Germinal center (tissue), 1 donor: ENCODE measurements around the gene IPO11.
"Not testable (repeated sequence)": the region's sequence is repeated elsewhere in the genome, so short reads cannot be mapped to it uniquely, and the experiment has no call there.

Experiments used
- DNase-seq: peaks from one replicate; pipeline ENCODE4 v3.0.0; 2012; ENCODE audit warnings: mixed read lengths, low spot score

IPO11 gene

GRCh38 chr5:62603934-62604333, 191.4 kb downstream of the IPO11 start:
- DNase-seq, result no peak

DNA sequence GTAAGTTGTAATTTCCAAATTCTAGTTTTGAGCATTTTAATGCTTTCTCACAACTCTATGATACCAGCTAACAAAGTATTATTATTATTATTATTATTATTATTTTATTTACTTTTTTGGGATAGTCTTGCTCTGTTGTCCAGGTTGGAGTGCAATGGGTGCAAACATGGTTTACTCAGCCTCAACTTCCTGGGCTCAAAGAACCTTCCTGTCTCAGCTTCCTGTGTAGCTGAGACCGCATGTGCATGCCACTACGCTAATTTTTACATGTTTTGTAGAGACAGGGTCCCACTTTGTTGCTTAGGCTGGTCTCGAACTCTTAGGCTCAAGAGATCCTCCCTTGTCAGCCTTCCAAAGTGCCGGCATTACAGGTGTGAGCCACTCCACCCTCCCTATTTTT, 193.1 kb downstream of the IPO11 start:
- no peak for DNase-seq

DNA sequence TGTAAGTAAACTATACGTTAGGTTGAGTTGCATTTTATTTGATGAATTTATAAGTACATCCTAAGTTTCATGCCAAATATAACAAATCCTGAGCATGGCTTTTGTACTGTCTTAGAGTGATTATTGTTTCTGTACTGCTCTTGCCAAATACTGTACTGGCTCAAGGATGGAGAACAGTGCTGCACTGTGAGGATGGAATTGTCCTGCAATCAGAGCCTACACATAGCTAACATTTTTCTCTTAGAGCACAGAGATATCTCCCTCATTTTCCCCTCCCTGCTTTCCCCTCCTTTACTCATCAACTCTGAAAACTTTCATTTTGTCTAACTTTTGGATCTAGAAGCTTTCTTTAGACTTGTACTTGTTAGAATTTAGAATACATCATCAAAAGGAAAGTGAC, 194.3 kb downstream of the IPO11 start:
- no peak for DNase-seq

DNA sequence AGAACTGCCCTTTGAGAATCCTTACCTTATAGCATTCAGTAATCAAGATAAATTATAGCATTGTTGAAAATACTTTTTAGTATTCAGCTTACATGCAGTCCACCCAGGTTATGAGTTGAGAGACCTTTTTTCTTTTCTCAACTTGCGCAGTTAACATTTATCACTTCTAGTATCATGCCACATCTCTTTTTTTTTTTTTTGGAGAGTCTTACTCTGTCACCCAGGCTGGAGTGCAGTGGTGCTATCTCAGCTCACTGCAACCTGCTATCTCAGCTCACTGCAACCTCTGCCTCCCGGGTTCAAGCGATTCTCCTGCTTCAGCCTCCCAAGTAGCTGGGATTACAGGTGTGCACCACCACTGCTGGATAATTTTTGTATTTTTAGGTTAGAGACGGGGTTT, 195.1 kb downstream of the IPO11 start:
- no peak for DNase-seq

DNA sequence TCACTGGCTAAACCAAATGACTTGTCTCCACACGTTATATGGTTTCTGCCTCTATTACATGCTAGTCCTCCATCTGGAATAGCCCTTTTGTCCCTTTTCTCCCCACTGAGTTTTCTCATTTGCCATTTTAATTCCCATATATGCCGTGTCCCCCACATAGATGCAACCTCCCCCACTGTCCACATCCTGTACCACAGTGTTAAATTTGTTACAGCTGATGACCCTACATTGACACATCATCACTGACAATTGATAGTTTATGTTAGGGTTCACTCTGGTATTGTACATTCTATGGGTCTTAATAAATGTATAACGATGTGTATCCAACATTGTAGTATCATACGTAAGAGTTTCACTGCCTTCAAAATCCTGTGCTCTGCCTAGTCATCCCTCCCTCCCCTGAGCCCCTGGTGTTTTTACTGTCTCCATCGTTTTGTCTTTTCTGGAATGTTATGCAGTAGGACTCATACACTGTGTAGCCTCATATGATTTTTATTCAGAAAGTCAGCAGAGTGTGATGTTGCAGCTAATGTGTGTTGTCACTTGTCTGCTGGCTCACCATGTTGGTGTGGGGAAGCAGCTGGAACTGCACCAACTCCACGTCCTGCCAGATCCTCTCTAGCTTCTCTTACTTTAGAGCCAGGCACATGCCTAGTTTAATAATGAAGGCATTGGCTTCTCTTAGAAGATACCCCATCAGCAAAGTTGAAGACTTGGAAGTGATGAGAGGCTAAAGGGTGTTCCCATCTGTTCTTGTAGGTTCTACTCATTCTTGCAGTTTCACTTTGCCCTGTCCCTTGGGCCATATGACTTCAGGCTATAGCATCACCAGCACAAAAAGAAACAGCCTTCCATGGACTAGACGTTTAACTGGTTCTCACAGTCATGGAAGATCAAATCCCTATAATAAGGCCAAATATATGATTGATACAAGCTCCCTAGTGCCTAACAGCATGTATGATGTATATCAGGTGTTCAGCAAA, 196.3 kb downstream of the IPO11 start:
- no peak for DNase-seq

GRCh38 chr5:62614355-62614754, 201.8 kb downstream of the IPO11 start:
- DNase-seq, result no peak

DNA sequence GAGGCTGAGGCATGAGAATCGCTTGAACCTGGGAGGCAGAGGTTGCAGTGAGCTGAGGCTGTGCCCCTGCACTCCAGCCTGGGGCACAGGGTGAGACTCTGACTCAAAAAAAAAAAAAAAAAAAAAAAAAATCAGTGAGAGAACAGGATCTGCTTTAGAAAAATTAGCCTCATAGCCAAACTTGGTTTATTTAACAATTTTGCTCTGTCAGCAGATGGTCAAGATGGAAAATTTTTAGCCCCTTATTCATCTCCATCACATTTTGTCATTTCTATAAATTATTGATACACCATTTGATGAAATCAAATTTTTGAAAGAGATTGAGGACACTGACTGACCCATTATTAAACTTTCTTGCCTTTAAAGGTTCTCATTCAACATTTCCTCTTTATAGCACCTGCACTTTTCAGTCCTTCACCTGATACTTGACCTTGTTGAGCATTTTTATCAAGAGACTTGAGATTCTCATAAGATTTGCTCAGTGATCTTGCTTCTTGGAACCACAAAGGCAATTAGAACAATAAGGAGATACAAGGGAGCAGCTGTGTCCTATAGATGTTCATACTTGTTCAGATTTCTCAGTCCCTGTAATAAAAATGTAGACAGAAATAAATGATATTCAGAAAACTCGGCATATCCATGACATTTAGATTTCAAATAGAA, 204.2 kb downstream of the IPO11 start:
- no peak for DNase-seq

- no peak for DNase-seq
Observed at GRCh38 chr5:62617943-62618342, 205.4 kb downstream of the IPO11 start.

- DNase-seq, result no peak
Observed at GRCh38 chr5:62620761-62621160, 208.2 kb downstream of the IPO11 start.

DNA sequence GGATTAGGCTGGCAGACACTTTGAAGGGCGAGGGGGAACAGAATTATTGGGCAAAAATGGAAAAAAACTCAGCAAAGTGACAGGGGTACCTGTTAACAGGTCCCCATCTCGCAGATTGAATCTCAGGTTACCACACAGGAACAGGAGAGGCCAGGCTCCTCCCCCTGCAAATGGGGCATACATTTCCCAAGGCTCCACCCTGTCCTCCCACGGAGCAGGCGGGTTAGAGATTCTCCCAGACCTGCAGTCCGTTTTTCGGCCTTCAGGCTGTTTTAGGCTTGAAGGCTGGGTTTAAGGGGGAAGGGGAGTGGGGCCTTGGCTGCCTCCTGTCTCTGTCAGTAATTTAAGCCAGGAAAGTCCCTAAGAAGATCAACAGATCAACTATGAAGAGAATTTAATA, 208.7 kb downstream of the IPO11 start:
- no peak for DNase-seq

DNA sequence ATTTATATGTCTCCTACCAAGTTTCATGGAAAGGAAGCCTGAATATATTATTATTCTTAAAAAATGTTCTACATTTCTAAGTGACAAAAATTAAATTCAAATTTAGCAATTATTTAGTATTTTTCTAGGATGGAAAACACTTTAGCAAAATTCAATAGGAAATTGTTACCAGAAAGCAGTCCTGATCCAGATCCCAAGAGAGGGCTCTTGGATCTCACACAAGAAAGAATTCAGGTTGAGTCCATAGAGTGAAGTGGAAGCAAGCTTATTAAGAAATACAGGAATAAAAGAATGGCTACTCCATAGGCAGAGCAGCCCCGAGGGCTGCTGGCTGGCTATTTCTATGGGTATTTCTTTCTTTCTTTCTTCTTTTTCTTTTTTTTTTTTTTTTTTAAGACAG, 210.7 kb downstream of the IPO11 start:
- no peak for DNase-seq

DNA sequence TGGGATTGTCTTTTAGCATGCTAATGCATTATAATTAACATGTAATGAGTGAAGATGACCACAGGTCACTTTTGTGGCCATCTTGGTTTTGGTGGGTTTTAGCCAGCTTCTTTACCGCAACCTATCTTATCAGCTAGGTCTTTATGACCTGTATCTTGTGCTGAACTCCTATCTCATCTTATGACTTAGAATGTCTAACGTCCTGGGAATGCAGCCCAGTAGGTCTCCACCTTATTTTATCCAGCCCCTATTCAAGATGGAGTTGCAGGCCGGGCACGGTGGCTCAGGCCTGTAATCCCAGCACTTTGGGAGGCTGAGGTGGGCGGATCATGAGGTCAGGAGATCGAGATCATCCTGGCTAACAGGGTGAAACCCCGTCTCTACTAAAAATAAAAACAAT, 211.9 kb downstream of the IPO11 start:
- DNase-seq, result not testable (repeated sequence)

GRCh38 chr5:62626534-62626933, 214.0 kb downstream of the IPO11 start:
- DNase-seq, result no peak

GRCh38 chr5:62627121-62627520, 214.6 kb downstream of the IPO11 start:
- DNase-seq, result no peak

DNA sequence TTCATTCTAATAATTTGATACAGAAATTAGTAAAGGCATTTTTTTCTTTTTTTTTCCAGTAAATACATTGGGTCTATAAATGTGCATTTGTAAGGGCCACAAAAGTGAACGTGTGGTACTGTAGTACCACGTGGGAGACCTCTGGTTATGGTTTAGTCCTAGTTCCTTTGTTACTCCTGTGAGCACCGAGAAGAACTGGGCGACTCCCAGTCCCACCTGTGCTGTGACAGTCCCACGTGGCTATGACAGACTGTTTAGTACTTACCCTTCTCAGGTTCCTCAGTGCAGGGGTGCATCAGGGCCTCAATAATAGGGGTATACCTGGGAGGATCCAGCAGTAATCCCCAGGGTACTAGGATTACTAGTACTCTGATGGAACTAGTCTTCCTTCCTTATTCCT, 215.3 kb downstream of the IPO11 start:
- no peak for DNase-seq

GRCh38 chr5:62631909-62632580, 219.5 kb downstream of the IPO11 start:
- no peak for DNase-seq

DNA sequence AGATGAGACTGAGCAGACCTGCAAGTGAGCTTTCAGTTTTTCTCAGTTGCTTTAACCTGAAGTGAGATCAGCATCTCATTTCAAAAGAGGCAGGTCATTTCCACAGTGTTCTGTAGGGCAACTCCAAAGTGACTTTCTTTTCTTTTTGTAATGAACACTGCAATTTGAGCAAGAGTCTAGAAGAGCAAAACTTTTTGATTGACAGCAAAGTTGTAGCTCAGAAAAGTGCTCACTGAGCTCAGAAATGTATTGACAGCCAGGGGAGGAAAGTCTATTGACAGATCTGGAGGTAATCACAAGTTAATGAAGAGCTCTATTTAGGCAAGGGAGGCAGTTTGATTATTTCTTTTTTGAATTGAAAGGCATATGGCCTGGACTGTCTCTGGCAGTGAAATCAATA, 220.7 kb downstream of the IPO11 start:
- no peak for DNase-seq

- no peak for DNase-seq
Observed at GRCh38 chr5:62640446-62640845, 227.9 kb downstream of the IPO11 start.

- DNase-seq, result no peak
Observed at GRCh38 chr5:62642468-62642867, 229.9 kb downstream of the IPO11 start.

GRCh38 chr5:62643556-62644451, 231.2 kb downstream of the IPO11 start:
- DNase-seq, result no peak

DNA sequence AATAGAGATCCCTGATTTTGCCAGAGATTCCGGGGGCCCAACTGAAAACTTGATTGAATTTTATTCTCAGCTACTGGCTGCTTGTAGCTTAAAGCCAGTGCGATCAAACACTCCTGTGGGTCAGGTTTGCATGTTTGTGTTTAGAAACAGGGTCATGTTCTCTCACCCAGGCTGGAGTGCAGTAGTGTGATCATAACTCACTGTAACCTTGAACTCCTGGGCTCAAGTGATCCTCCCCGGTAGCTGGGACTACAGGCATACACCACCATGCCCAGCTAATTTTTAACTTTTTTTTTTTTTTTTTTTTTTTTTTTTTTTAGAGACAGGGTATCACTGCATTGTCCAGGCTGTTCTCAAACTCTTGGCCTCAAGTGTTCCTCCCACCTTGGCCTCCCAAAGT, 232.7 kb downstream of the IPO11 start:
- no peak for DNase-seq

- DNase-seq, result no peak
Observed at GRCh38 chr5:62647241-62647640, 234.7 kb downstream of the IPO11 start.
